GM19452 (cell line): ENCODE measurements around the gene OR4C15.

Experiments
- ATAC-seq: cut with Tn5 transposase; IDR thresholded peaks from one replicate; pipeline ENCODE4 v1.9.1; 2021; ENCODE audit not compliant: unreplicated experiment

The OR4C15 gene

DNA sequence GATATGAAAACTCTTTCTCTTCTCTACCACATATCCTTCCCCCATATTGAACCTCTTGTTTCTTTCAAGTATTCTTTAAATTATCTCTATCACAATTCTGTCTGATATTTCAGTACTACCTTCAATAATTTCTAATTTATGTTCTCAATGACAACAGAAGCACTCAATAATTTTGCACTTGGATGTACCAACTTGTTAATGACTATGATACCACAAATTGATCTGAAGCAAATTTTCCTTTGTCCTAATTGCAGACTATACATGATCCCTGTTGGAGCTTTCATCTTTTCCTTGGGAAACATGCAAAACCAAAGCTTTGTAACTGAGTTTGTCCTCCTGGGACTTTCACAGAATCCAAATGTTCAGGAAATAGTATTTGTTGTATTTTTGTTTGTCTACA lies at the start of gene OR4C15:
Gene OR4C15, plus strand, starts transcription at position 301 of the 400 bp plus-strand sequence. Its CDS starts 0 bp downstream, at position 301.
- no peak for ATAC-seq

- no peak for ATAC-seq
Measured at GRCh38 chr11:55571828-55572227, 17.6 kb downstream of the OR4C15 start, which contains the start of gene OR4C16. TSS of gene OR4C16 (plus strand) at chr11:55572128. CDS start at chr11:55572128, 0 bp downstream.

GRCh38 chr11:55572548-55572947 lies 18.3 kb downstream of the OR4C15 start:
- ATAC-seq: peak; percentile 72
